Lung (tissue), 12 donors: ENCODE measurements around the gene ARHGAP31. TPM values are rescaled to one million over a fixed set of nuclear protein-coding genes. Genes with fewer than 3 reads are reported as not detected.
A peak's percentile ranks its signal among the peaks of the same experiment; 100 is the strongest.

Source experiments
- ATAC-seq: fragments of 200-7000 bp; cut with Tn5 transposase; one replicate; pipeline ENCODE4 v1.9.1; 2020; ENCODE audit warnings: moderate number of reproducible peaks; ENCODE audit not compliant: insufficient read depth, low FRiP score
- DNase-seq, 3 donors: peaks; one replicate each; pipeline ENCODE4 v3.0.0-alpha.2; 2013 to 2017
- H3K27ac ChIP-seq, 2 donors: one replicate each; pipeline ENCODE4 v1.5.1; 2013; ENCODE audit warnings: mild to moderate bottlenecking in 2 of 2, moderate library complexity in 2 of 2, control low read depth in 1 of 2, inconsistent platforms in 1 of 2, low read depth in 1 of 2, low read length in 1 of 2
- H3K27me3 ChIP-seq, 3 donors: one replicate each; pipeline ENCODE4 v1.5.1; 2013; ENCODE audit warnings: low read length in 2 of 3; ENCODE audit not compliant: control insufficient read depth in 3 of 3, insufficient read depth in 3 of 3
- H3K36me3 ChIP-seq, 4 donors: one replicate each; pipeline ENCODE4 v1.5.1; 2013; ENCODE audit warnings: low read length in 4 of 4, mild to moderate bottlenecking in 1 of 4, moderate library complexity in 1 of 4; ENCODE audit not compliant: control insufficient read depth in 4 of 4, insufficient read depth in 4 of 4
- H3K4me1 ChIP-seq, 5 donors: one replicate each; pipeline ENCODE4 v1.5.1; 2013; ENCODE audit warnings: low read length in 5 of 5, mild to moderate bottlenecking in 2 of 5, moderate library complexity in 1 of 5; ENCODE audit not compliant: control insufficient read depth in 5 of 5, insufficient read depth in 5 of 5
- H3K4me3 ChIP-seq: one replicate; pipeline ENCODE4 v1.5.1; 2013; ENCODE audit warnings: mild to moderate bottlenecking, control low read depth, moderate library complexity
- H3K9ac ChIP-seq, 2 donors: one replicate each; pipeline ENCODE4 v1.5.1; 2013; ENCODE audit warnings: low read length in 2 of 2, control low read depth in 1 of 2; ENCODE audit not compliant: insufficient read depth in 1 of 2
- H3K9me3 ChIP-seq, 4 donors: one replicate each; pipeline ENCODE4 v1.5.1; 2013; ENCODE audit warnings: low read length in 3 of 4, mild to moderate bottlenecking in 1 of 4, moderate library complexity in 1 of 4; ENCODE audit not compliant: control insufficient read depth in 4 of 4, insufficient read depth in 3 of 4
- WGBS, 2 donors: extraction: QIAGEN DNeasy Blood & Tissue Kit; methylation state at CpG; one replicate each; pipeline ENCODE4 v1.1.7; 2013; 5-methylcytosine and 5-hydroxymethylcytosine counted together
- polyA plus RNA-seq, 2 donors: library from polyadenylated mRNA; stranded (reverse); fragments of 200-250 nt; gene quantifications; one replicate each; pipeline ENCODE4 v1.2.1, GENCODE V29; 2013
- total RNA-seq, 2 donors: library from RNA; depleted of rRNA in 1 of 2; stranded (reverse); fragments of >200 nt in 1 of 2; gene quantifications; one replicate each; pipeline ENCODE4 v1.2.1, GENCODE V29; 2014 to 2021
- TF ChIP-seq, protein P1 (sequence below): IDR thresholded peaks from 2 replicates; pipeline ENCODE4 v1.5.1; 2012; ENCODE audit warnings: mild to moderate bottlenecking; ENCODE audit errors: control extremely low read depth, extremely low read depth
- donor health status: control.
- donor health status: control.
- donor health status: Bipolar disorder and iron deficiency.
- donor health status: healthy.
- donor health status: DM: yes; HTN: yes; CAD: no.

The ARHGAP31 gene
- total and polyA plus RNA-seq, 4 donors: 11.6 to 58.5 (median 31.7) TPM

GRCh38 chr3:119342176-119342575 is 48.0 kb downstream of the ARHGAP31 start:
- no peaks in the 10 kb centered on the region for H3K27me3 ChIP-seq
- H3K4me1 ChIP-seq: peaks cover 0 to 23% (median 6%) of the 10 kb centered on the region in 5 donors
- no peaks in the 10 kb centered on the region for H3K9me3 ChIP-seq
- no peak overlapping the region for H3K4me3 ChIP-seq
- peaks cover 0 to 3% (median 3%) of the 10 kb centered on the region in 4 donors for H3K36me3 ChIP-seq
- H3K27ac ChIP-seq: peak overlapping the region in 1 of 2 donors; percentile 11
- WGBS, 2 donors: 85 to 94% methylated on average over 1 of the region's 1 CpG
- TF ChIP-seq, protein P1, sequence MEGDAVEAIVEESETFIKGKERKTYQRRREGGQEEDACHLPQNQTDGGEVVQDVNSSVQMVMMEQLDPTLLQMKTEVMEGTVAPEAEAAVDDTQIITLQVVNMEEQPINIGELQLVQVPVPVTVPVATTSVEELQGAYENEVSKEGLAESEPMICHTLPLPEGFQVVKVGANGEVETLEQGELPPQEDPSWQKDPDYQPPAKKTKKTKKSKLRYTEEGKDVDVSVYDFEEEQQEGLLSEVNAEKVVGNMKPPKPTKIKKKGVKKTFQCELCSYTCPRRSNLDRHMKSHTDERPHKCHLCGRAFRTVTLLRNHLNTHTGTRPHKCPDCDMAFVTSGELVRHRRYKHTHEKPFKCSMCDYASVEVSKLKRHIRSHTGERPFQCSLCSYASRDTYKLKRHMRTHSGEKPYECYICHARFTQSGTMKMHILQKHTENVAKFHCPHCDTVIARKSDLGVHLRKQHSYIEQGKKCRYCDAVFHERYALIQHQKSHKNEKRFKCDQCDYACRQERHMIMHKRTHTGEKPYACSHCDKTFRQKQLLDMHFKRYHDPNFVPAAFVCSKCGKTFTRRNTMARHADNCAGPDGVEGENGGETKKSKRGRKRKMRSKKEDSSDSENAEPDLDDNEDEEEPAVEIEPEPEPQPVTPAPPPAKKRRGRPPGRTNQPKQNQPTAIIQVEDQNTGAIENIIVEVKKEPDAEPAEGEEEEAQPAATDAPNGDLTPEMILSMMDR: no peak
- no peak overlapping the region for H3K9ac ChIP-seq
- DNase-seq (no peak), ATAC-seq (no peak)

- Histone ChIP-seq H3K4me3 (no peak overlapping the region), H3K9me3 (no peaks in the 10 kb centered on the region), H3K9ac (no peak overlapping the region), H3K4me1 (peaks cover 1 to 25% (median 6%) of the 10 kb centered on the region in 5 donors), H3K36me3 (peaks cover 0 to 4% (median 0%) of the 10 kb centered on the region in 4 donors), H3K27ac (no peak overlapping the region), H3K27me3 (no peaks in the 10 kb centered on the region)
- DNase-seq (no peak), ATAC-seq (no peak)
- TF ChIP-seq, protein P1: no peak
- WGBS, 2 donors: 67 to 76% methylated on average over 5 of the region's 5 CpGs
Observed at GRCh38 chr3:119343719-119344118, 49.5 kb downstream of the ARHGAP31 start.

DNA sequence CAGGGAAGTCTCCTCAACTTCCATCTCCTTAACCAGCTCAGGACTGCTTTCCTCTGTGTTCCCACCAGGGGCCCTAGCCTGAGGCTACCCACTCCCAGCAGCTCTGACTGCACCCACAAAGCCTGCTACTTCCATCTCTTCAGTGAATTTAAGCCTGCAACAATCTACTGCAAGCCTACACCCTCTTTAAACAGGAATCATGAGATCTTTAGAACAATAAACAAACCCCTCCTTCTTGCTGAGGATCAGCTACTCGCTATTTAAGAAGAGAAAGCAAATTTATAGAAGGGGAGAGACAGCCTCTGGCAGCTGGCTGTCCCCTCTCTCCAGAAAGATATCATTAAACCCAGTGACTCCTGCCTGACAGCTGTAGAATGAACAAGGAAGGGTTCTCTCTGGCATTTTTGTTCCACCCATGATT is 51.9 kb downstream of the ARHGAP31 start:
- TF ChIP-seq, protein P1: no peak
- Histone ChIP-seq H3K27me3 (no peaks in the 10 kb centered on the region), H3K9me3 (no peaks in the 10 kb centered on the region), H3K4me1 (peaks cover 6 to 26% (median 15%) of the 10 kb centered on the region in 5 donors), H3K4me3 (no peak overlapping the region), H3K27ac (peak overlapping the region in 1 of 2 donors; percentile 57), H3K36me3 (peaks cover 0 to 4% (median 0%) of the 10 kb centered on the region in 4 donors), H3K9ac (no peak overlapping the region)
- DNase-seq: peak in 1 of 3 donors; percentile 22
- ATAC-seq: no peak
- WGBS, 2 donors: 44 to 82% methylated on average over 1 of the region's 1 CpG

DNA sequence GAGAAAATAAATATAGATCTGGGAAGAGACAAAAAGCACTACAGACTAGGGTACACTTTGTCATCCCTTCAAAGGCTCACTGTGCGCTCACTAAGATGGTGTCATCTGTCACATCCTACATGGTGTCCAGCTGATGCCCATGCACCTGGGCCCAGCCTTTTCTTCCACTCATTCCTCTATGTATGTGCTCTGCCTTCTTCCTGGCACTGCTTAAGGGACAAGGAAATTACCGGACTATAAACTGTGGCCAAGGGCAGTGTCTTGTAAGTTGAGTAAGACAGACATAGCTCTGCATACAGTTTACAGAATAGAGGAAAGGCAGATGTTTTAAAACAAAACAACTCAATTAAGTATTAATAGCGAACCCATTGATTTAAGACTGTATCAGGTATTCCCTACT is 52.9 kb downstream of the ARHGAP31 start:
- Histone ChIP-seq H3K4me3 (no peak overlapping the region), H3K9me3 (no peaks in the 10 kb centered on the region), H3K4me1 (peaks cover 6 to 26% (median 15%) of the 10 kb centered on the region in 5 donors), H3K36me3 (peaks cover 0 to 4% (median 0%) of the 10 kb centered on the region in 4 donors), H3K27me3 (no peaks in the 10 kb centered on the region), H3K27ac (peak overlapping the region in 1 of 2 donors; percentile 9), H3K9ac (no peak overlapping the region)
- DNase-seq (no peak), ATAC-seq (no peak)
- WGBS, 2 donors: 76 to 89% methylated on average over 3 of the region's 3 CpGs
- TF ChIP-seq, protein P1: no peak
